WERI-Rb-1 (cell line): Measurements from ENCODE around the gene TMBIM4.

ENCODE experiments used
- DNase-seq: peaks from one replicate; pipeline ENCODE4 v3.0.0-alpha.2; 2020
- H3K27ac ChIP-seq: fragments of 250-450 bp; sonication (Bioruptor Pico); 2 replicates; pipeline ENCODE4 v1.5.1; 2020; ENCODE audit warnings: mild to moderate bottlenecking, moderate library complexity
- H3K27me3 ChIP-seq: fragments of 250-450 bp; sonication (Bioruptor Pico); 2 replicates; pipeline ENCODE4 v1.5.1; 2021; ENCODE audit warnings: mild to moderate bottlenecking, low read depth, moderate library complexity; ENCODE audit not compliant: insufficient read depth, severe bottlenecking
- H3K36me3 ChIP-seq: fragments of 250-450 bp; sonication (Bioruptor Pico); 2 replicates; pipeline ENCODE4 v1.5.1; 2020; ENCODE audit warnings: mild to moderate bottlenecking, moderate library complexity
- H3K4me3 ChIP-seq: 2 replicates; pipeline ENCODE4 v1.5.1; 2011; ENCODE audit warnings: low read depth, mild to moderate bottlenecking, control low read depth, low read length
- H3K9me3 ChIP-seq: fragments of 250-450 bp; sonication (Bioruptor Pico); 2 replicates; pipeline ENCODE4 v1.5.1; 2021; ENCODE audit warnings: mild to moderate bottlenecking, moderate library complexity; ENCODE audit not compliant: severe bottlenecking
- TF ChIP-seq, protein P1 (sequence below): IDR thresholded peaks from 2 replicates; pipeline ENCODE4 v1.5.1; 2011; ENCODE audit warnings: low read depth, mild to moderate bottlenecking, control low read depth, inconsistent platforms, low read length

The TMBIM4 gene

DNA sequence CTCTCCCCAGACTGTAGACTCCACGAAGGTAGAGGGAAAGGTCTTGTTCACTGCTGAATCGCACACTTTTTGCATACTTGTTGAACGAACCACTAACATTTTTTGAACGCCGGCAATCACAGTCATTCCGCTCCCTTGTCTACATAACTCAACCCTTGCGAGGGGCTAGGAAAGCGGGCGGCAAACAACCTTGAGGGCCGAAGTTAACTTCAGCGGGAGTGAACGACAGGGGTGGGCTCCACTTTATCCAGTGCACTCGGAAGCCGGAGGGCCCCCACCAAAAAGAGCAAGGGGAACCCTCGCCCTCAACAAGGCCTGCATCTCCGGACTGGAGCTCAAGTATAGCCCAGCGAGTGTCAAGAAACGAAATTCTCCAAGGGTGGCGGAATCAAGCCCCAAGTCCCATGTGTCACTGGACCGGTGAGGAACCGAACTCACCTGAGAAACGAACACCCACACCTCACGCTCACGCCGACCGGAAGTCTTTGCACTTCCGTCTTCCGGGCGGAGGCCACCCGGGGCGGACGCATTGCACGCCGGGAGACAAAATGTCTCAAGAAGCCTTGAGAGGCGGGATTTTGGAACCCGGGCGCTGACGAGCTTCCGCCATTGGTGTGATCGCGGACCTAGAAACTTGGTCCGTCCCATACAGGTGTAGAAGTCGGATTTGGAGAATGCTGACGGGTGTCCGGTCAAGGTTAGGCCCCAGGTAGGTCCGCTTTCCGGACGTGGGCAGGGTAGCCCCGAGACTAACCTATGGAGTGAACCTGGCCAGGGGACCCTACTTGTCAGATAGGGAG lies 39.3 kb downstream of the TMBIM4 start, which contains the start of gene LLPH:
Gene LLPH (minus strand): TSS at position 484 of the 800 bp plus-strand sequence. CDS start 1,644 bp downstream, outside the sequence.
- Histone ChIP-seq H3K27ac (peak within 1 kb of the TSS; percentile 82), H3K36me3 (peaks cover 23% of the 10 kb centered on the region), H3K9me3 (no peaks in the 10 kb centered on the region), H3K27me3 (no peaks in the 10 kb centered on the region), H3K4me3 (peak within 1 kb of the TSS; percentile 95)
- peak; percentile 88 for DNase-seq
- TF ChIP-seq, protein P1, sequence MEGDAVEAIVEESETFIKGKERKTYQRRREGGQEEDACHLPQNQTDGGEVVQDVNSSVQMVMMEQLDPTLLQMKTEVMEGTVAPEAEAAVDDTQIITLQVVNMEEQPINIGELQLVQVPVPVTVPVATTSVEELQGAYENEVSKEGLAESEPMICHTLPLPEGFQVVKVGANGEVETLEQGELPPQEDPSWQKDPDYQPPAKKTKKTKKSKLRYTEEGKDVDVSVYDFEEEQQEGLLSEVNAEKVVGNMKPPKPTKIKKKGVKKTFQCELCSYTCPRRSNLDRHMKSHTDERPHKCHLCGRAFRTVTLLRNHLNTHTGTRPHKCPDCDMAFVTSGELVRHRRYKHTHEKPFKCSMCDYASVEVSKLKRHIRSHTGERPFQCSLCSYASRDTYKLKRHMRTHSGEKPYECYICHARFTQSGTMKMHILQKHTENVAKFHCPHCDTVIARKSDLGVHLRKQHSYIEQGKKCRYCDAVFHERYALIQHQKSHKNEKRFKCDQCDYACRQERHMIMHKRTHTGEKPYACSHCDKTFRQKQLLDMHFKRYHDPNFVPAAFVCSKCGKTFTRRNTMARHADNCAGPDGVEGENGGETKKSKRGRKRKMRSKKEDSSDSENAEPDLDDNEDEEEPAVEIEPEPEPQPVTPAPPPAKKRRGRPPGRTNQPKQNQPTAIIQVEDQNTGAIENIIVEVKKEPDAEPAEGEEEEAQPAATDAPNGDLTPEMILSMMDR, result no peak

DNA sequence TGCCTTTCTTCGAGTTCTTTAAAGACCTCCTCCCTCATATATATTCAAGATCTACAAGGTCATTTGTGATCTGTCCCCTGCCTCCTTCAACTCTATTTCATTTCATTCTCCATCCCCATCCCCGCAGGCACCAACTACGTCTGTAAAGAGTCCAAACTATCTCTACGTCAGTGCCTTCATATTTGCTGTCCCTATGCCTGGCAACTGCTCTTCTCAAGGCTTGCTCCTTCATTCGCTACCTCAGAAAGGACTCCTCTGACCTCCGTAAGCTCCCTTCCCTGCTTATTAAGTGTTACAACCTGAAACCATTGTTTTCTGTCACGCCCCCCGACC lies 39.9 kb downstream of the TMBIM4 start:
- H3K4me3 ChIP-seq, result peak overlapping the region; percentile 95
- no peak overlapping the region for H3K27ac ChIP-seq
- no peak for DNase-seq
- peaks cover 27% of the 10 kb centered on the region for H3K36me3 ChIP-seq
- no peaks in the 10 kb centered on the region for H3K27me3 ChIP-seq
- TF ChIP-seq, protein P1, result no peak
- no peaks in the 10 kb centered on the region for H3K9me3 ChIP-seq

DNA sequence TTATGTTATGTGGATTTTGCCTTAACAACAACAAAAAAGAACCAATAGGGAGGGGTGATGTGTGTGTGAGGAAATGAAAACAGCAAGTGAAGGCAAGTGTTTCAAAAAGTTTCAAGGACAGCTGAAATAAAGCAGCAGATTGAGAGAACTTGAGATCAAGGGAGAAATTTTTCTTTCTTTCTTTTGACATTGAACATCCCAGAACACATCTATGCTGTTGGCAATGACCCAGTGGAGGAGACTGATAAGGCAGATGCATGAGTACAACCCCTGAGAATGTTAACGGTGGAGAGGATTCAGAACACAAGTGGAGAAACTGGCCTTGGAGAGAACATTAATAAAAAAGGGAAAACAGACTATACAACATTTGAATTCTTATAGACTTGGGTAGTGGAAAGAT lies 42.1 kb downstream of the TMBIM4 start:
- H3K27me3 ChIP-seq, result no peaks in the 10 kb centered on the region
- H3K36me3 ChIP-seq, result peaks cover 40% of the 10 kb centered on the region
- TF ChIP-seq, protein P1, result no peak
- H3K27ac ChIP-seq, result no peak overlapping the region
- DNase-seq, result no peak
- no peaks in the 10 kb centered on the region for H3K9me3 ChIP-seq
- no peak overlapping the region for H3K4me3 ChIP-seq

DNA sequence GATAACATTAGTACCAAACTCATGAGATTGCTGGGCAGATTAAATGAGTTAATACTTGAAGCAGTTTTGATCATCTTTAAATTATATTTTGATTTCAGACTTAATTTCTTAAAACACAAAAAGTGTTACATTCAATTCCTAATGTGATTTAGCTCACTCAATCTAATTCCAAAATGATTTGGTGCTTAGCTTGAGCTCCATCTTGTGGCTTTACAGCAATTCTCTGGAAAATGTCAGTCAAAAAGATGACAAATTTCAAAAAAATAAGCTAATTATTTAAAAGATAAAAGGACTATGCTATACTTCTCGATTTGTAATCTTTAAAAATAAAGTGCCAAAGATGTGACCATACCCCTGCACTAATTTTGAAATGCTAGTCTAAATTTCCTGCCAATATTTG lies 49.3 kb downstream of the TMBIM4 start:
- H3K27me3 ChIP-seq, result no peaks in the 10 kb centered on the region
- H3K4me3 ChIP-seq, result no peak overlapping the region
- H3K9me3 ChIP-seq, result no peaks in the 10 kb centered on the region
- TF ChIP-seq, protein P1, result no peak
- no peak for DNase-seq
- peaks cover 24% of the 10 kb centered on the region for H3K36me3 ChIP-seq
- no peak overlapping the region for H3K27ac ChIP-seq

DNA sequence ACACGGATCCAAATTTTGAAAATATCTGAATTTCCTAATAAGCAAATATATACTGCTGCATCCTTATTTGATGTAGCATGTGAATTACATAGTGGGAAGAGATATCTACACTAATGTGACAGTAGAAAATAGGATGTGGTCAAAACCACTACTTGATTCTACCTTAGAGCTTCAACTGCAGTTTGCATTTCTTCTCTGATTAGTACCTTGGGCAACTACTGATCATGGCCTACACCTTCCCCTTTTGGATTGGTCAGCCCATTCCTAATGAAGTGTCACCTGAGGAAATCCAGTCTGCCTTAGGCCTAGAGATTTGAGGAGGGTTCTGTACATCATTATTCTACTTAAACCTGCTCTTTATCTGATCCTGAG lies 49.9 kb downstream of the TMBIM4 start:
- no peaks in the 10 kb centered on the region for H3K27me3 ChIP-seq
- no peak overlapping the region for H3K27ac ChIP-seq
- no peak for DNase-seq
- H3K9me3 ChIP-seq, result no peaks in the 10 kb centered on the region
- no peak overlapping the region for H3K4me3 ChIP-seq
- H3K36me3 ChIP-seq, result peaks cover 19% of the 10 kb centered on the region
- TF ChIP-seq, protein P1, result no peak
